PFSK-1 (cell line): Measurements from ENCODE around the gene PLEK2.

Source experiments
- REST ChIP-seq, 2 experiments: IDR thresholded peaks; 2 replicates each; pipeline versions ENCODE4 v1.6.1 to v1.8.0; 2011 to 2012; ENCODE audit warnings: low read depth in 2 of 2, low read length in 2 of 2, control low read depth in 1 of 2, inconsistent platforms in 1 of 2, mild to moderate bottlenecking in 1 of 2, moderate library complexity in 1 of 2; ENCODE audit not compliant: insufficient read depth in 1 of 2
- SIN3A ChIP-seq: IDR thresholded peaks from 2 replicates; pipeline ENCODE4 v1.6.1; 2012; ENCODE audit warnings: mild to moderate bottlenecking, low read length, moderate library complexity, borderline replicate concordance; ENCODE audit not compliant: insufficient read depth
- TAF1 ChIP-seq: IDR thresholded peaks from 2 replicates; pipeline ENCODE4 v1.6.1; 2012; ENCODE audit warnings: low read length, control low read depth, borderline replicate concordance; ENCODE audit not compliant: insufficient read depth

GRCh38 chr14:67395086-67395875, 16.7 kb downstream of the PLEK2 start:
- TF ChIP-seq TAF1 (no peak), SIN3A (no peak), REST (IDR thresholded peaks at IDR 0.05; ENCODE audit: insufficient read depth in 1 of 2, low read depth in 2 of 2, low read length in 2 of 2) (no peak)
